ES-I3 (cell line): ENCODE results near the gene ANKMY1.

Experiments used
- H3K36me3 ChIP-seq: 2 replicates; pipeline ENCODE4 v1.6.1; 2013; ENCODE audit warnings: mild to moderate bottlenecking, low read length, control low read depth, moderate library complexity; ENCODE audit not compliant: insufficient read depth
- H3K4me1 ChIP-seq: 2 replicates; pipeline ENCODE4 v1.6.1; 2013; ENCODE audit warnings: mild to moderate bottlenecking, control low read depth, low read length; ENCODE audit not compliant: insufficient read depth
- H3K9ac ChIP-seq: 2 replicates; pipeline ENCODE4 v1.6.1; 2013; ENCODE audit warnings: low read depth, mild to moderate bottlenecking, low read length, moderate library complexity
- H3K9me3 ChIP-seq: 2 replicates; pipeline ENCODE4 v1.6.1; 2013; ENCODE audit warnings: mild to moderate bottlenecking, low read length, moderate library complexity; ENCODE audit not compliant: control insufficient read depth, insufficient read depth

Gene ANKMY1, protein sequence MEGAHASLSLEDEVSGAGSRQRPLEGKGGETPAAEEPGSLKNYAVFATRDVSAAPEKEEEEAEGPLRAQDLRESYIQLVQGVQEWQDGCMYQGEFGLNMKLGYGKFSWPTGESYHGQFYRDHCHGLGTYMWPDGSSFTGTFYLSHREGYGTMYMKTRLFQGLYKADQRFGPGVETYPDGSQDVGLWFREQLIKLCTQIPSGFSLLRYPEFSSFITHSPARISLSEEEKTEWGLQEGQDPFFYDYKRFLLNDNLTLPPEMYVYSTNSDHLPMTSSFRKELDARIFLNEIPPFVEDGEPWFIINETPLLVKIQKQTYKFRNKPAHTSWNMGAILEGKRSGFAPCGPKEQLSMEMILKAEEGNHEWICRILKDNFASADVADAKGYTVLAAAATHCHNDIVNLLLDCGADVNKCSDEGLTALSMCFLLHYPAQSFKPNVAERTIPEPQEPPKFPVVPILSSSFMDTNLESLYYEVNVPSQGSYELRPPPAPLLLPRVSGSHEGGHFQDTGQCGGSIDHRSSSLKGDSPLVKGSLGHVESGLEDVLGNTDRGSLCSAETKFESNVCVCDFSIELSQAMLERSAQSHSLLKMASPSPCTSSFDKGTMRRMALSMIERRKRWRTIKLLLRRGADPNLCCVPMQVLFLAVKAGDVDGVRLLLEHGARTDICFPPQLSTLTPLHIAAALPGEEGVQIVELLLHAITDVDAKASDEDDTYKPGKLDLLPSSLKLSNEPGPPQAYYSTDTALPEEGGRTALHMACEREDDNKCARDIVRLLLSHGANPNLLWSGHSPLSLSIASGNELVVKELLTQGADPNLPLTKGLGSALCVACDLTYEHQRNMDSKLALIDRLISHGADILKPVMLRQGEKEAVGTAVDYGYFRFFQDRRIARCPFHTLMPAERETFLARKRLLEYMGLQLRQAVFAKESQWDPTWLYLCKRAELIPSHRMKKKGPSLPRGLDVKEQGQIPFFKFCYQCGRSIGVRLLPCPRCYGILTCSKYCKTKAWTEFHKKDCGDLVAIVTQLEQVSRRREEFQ

DNA sequence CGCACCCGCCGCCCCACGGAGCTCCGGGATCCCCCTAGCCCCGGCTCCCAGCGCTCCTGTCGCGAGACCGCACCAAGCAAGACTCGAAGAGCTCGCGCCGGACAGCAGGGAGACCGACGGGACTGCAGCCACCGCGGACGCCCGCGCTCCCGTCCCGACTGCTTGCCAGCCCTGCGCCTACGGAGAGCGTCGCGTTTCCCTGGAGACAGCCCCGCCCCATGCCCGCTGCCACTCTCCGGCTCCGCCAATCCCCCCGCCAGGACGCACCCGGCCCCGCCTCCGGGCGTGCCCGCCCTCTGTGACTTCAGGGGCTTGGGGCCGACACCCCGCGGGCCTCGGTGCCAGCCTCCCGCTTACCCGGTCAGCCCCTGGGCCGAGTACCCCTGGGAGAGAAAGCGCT, at the start of gene ANKMY1:
Gene ANKMY1, minus strand, starts transcription at position 181 of the 400 bp plus-strand sequence. CDS start 653 bp downstream, outside the sequence.
- Histone ChIP-seq H3K9me3 (no peaks in the 10 kb centered on the region), H3K9ac (peak within 1 kb of the TSS; percentile 36; the same call in 1 of the 2 replicates)

DNA sequence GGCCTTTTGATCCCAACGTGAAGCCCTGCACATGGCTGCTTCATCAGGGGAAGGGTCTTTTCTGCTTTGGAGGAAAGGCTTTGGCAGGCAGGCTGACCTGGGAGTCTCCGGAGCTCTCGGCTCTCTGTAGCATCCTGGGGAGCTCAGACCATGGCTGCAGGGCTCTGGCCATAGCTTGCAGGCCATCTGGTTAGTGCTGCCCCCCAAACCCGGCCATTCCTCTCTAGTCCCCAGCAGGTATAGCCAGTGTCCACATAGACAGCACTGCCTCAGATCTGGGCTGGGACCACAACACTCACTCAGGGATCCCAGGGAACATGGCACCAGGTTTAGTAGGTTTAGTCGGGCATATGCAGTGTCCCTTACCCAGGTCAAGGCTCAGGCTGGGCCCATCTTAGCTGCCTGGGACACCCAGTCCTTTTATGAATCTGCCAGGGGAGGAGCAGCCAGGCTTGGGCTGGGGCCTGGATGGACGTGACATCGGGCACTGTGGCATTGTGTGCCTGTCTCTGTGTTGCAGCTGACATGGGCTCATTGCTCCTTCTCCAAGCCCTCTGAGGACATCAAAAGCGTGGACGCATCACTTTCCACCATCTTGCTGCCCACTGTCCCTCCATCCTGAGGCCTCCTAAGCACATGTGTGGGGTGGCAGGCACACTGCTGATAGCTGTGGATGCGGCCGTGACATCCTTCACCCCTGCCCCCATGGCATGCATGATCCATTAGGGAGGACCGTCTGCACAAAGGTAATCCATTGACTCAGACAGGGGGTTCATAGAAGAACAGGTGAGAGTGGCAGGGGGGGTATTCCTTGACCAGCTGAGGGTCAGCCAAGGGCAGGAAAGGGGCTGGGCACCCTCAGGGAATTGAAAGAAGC, 48.3 kb upstream of the ANKMY1 start:
- Histone ChIP-seq H3K4me1 (no peaks in the 10 kb centered on the region), H3K9me3 (no peaks in the 10 kb centered on the region), H3K36me3 (no peaks in the 10 kb centered on the region), H3K9ac (no peak overlapping the region)

More for the DNA sequence above, at the start of gene ANKMY1:
- Histone ChIP-seq H3K36me3 (no peaks in the 10 kb centered on the region), H3K4me1 (no peaks in the 10 kb centered on the region; the same call in 1 of the 2 replicates)

DNA sequence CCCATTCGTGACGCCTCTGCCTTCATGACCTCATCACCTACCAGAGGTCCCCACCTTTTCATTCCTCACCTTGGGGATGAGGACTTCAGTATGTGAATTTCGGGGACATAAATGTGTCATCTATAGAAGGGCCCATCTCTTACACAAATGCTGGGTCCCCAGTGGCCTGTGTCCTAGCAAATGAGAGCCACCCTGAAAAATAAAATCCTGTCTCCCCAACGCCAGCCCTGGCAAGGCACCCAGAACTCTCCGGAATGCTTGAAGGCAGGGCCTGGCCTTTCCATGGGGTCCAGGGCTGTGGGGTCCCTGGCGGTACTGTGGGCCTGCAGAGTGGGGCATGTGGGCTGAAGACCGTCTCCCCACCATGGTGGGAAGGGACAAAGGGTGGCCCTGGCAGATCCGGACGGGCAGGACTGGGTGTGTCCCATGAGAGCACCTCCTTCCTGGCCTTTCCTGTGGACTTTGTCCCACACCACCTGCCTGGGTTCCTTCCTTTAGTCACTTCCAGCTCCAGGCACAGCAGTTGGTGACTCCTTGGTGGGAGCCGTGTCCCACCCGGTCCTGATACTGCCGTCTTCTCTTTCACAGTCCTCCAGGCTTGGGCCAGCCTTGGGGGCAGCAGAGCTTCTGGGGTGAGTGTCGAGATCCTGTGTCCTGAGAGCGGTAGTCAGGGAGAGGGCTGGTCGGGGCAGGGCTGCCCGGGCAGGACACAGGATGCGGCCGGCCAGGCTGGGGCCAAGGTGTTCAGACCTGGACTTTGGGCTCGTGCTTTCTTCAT, 47.3 kb upstream of the ANKMY1 start:
- Histone ChIP-seq H3K36me3 (no peaks in the 10 kb centered on the region), H3K9ac (0 out of 2 replicates have a peak overlapping the region, but pooled peaks have one; percentile 35)

DNA sequence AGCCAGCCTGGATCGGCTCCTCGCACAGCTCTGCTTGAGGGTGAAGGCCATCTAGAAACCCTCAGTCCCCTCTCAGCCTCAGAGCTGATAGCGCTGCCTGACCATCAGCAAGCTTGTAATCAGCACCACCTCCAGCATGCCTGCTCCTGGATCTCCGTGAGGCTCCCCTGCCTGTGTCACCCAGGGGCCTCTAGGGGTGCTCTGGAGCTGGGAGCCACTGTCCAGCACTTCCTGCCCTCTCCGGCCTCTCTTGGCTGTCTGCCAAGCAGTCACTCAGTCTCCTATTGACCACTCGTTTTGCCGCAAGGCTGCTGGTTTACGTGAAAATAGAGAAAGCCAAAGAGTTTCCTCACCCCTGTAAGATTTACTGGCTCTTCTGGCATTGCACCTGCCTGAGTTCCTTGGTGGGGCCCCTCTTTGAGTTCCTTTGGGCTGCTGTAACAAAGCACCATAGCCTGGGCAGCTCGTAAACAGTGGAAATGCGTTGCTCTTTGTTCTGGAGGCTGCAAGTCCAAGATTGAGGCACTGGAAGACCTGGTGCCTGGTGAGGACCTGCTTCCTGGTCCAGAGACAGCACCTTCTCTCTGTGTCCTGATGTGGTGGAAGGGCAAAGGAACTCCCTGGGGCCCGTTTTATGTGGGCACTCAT, 46.6 kb upstream of the ANKMY1 start:
- no peaks in the 10 kb centered on the region for H3K9me3 ChIP-seq
- H3K9ac ChIP-seq, result peak overlapping the region; percentile 35; the same call in 1 of the 2 replicates
- H3K4me1 ChIP-seq, result no peaks in the 10 kb centered on the region
- H3K36me3 ChIP-seq, result no peaks in the 10 kb centered on the region

More for the DNA sequence above, 47.3 kb upstream of the ANKMY1 start:
- H3K9me3 ChIP-seq, result no peaks in the 10 kb centered on the region
- no peaks in the 10 kb centered on the region for H3K4me1 ChIP-seq

DNA sequence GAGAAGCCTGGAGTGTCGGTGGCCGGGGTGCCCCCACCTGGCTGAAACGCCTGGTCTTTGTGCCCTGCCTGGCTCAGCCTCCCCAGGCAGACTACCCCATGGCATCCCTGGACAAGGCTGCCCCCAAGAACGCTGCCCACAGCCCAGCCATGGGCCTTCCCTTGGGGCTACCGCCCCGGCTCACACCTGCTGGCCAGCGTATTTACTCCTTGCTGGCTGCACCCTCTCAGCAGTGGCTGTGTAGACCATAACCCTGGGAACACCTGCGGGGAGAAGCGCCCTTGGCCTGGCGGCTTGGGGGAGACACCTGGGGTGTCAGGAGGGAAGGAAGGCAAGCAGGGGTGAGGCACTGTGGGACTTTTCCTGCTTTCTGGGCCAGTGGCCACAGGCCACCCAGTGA, 46.1 kb upstream of the ANKMY1 start:
- Histone ChIP-seq H3K36me3 (no peaks in the 10 kb centered on the region), H3K9me3 (no peaks in the 10 kb centered on the region), H3K4me1 (no peaks in the 10 kb centered on the region), H3K9ac (no peak overlapping the region)

DNA sequence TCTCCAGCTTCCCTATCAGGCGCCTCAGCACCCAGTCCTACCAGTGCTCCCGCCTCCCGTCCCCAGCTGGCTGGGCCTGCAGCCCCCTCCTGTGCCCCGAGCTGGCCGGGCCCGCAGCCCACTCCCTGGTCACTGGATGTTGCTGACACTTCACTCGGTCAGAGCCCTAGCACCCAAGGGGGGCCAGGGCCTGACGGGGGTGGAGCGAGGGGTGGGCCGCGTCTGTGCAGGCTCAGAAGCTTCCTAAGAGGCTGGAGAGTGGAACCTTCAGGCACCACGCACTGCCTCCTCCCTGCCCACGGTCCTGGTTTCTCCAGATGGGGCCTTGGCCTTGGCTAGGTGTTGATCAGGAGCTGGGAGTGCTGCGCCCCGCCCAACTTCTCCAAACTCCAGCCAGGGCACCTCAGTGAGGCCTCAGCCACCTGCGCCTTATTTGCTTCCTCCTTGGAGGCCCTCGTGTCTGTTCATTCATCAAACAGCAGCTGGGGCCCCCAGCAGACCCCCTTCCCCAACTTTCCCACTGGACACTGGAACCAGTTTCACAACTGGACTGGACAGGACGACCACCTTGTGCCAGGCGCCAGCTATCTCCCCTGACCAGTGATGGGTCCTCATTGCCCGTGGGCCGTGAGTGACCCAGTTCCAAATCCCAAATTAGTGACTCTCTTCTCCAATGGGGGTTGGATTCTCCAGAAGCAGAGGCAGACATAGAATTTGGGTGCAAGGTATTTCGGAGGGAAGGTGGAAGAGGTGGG, 45.5 kb upstream of the ANKMY1 start:
- no peaks in the 10 kb centered on the region for H3K9me3 ChIP-seq
- H3K4me1 ChIP-seq, result no peaks in the 10 kb centered on the region
- H3K9ac ChIP-seq, result no peak overlapping the region
- no peaks in the 10 kb centered on the region; the same call in 1 of the 2 replicates for H3K36me3 ChIP-seq

DNA sequence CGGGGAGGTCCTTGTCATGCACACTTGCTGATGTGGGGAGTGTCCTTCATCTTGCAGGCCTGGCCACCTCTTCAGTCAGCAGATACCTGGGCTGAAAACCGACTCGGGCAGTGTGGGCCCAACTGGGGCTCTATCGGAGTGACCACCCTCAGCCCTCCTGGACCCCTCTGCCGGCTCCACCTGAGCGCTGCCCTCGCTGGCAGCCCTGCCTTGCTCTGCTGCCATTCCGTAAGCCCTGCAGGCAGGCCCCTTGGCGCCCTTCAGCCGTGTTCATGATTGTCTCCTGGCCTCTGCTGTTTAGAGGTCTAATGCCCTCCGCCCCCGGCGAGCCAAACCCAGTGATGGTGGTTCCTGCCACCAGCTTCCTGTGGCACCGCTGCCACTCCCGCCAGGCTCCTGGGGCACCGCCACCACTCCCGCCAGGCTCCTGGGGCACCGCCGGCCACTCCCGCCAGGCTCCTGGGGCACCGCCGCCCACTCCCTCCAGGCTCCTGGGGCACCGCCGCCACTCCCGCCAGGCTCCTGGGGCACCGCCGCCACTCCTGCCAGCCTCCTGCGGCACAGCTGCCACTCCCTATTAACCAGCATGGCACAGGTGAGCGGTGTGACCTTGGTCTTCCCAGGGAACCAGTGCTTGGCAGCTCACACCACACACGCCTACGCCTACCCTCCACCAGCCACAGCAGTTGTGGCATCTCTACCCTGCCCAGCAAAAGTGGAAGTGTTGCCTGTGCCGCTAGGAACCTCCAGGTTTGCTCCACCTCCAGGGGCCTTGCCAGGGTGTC, 44.7 kb upstream of the ANKMY1 start:
- no peak overlapping the region for H3K9ac ChIP-seq
- no peaks in the 10 kb centered on the region for H3K4me1 ChIP-seq
- no peaks in the 10 kb centered on the region for H3K9me3 ChIP-seq
- H3K36me3 ChIP-seq, result no peaks in the 10 kb centered on the region; the same call in 1 of the 2 replicates

DNA sequence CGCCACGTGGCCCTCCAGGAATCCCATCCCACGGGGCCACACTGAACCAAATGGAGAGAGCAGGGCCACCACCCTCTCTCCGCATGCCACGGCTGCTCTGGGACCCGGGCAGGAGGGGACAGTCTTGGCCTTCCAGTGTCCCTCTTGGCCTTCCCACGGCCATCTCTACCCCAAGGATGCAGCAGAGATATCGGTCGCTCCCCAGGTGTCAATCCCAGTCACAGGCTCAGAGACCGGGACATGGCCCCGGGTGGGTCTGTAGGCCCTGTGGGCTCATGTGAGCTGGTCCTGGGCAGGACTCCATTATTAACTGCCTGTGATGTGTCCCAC, 44.0 kb upstream of the ANKMY1 start:
- Histone ChIP-seq H3K4me1 (no peaks in the 10 kb centered on the region), H3K9me3 (no peaks in the 10 kb centered on the region), H3K9ac (no peak overlapping the region), H3K36me3 (no peaks in the 10 kb centered on the region; the same call in 1 of the 2 replicates)

DNA sequence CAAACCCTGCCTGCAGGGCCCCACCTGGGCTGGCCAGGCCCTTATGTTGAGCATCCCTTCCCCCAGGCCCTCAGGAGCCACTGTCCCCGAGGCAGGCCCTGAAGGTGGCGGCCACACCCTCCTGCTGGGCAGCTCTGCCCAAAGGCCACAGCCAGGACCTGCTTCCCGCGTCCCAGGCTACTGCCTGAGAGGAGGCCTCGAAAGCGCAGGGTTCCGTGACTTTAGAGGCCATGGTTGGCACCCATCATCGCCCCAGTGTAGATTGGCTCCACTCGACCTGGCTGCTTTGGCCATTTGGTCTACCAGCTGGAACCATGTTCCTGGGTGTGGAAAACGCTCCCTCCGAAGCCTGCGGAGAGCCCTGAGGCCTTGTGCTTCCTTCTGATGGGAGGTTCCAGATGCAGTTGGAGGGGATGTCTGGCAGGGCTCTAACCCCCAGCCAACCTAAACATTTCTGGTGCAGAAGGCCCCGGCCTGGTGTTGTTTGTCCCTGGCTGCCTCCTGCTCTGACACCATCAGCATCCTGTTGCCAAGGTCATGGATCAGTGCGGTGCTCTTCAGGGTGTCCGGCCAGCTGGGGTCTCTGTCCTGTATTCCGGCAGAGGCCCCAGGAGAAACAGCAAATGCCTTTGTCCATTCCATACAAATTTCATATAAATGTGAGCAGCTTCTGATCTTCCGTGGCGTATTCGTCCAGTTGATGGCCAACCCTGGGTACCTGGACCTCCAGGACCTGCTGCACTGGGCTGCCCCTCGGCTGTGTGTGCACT, 43.5 kb upstream of the ANKMY1 start:
- Histone ChIP-seq H3K4me1 (no peaks in the 10 kb centered on the region), H3K9me3 (no peaks in the 10 kb centered on the region), H3K9ac (no peak overlapping the region), H3K36me3 (no peaks in the 10 kb centered on the region; the same call in 1 of the 2 replicates)

DNA sequence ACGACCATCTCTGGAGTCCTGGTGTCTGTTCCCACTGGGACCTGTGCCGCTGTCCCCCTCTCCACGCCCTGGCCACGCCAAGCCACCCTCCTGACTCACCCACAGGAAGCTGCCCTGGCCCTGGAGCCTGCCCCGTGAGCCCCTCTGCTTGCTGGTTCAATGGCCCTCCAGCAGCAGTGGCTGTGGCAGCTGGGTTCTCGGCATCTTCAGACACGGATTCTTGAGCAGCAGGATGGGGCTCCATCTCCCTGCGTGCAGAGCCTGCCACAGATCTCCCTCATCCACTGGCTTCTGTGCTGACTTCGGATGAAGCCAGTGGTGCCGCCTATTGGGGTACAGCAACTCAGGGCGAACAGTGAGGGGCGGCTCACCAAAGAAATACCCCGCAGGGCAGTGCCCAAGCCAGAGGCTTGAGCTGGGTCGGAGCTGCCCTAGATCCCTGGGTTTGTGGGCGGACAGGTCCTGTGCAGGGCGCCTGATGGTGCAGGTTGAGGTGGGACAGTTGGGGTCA, 42.7 kb upstream of the ANKMY1 start:
- H3K9me3 ChIP-seq, result no peaks in the 10 kb centered on the region
- H3K9ac ChIP-seq, result no peak overlapping the region
- no peaks in the 10 kb centered on the region for H3K4me1 ChIP-seq
- H3K36me3 ChIP-seq, result no peaks in the 10 kb centered on the region; the same call in 1 of the 2 replicates

DNA sequence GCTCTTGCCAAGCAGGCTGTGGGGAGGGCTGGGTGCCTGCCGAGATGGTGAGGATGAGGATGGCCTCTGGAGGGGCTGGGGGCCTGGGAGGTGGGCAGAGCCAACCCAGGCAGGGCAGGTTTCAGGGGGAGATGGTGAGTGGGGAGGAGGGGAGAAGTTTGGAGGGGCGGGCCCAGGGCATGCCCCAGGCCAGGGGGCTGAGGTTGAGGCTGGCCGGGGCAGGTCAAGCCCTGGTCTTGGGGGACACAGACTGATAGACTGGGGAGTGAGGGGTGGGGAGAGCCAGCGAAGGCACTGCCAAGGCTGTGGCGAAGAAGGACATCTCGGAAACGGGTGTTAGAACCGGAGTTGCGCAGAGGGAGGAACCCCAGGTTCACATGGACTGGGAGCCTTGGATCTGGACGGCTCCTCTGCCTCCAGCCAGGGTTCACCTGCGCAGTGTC, 41.4 kb upstream of the ANKMY1 start:
- Histone ChIP-seq H3K9me3 (no peaks in the 10 kb centered on the region), H3K4me1 (no peaks in the 10 kb centered on the region), H3K9ac (no peak overlapping the region), H3K36me3 (no peaks in the 10 kb centered on the region; the same call in 1 of the 2 replicates)
